Brain microvascular endothelial cell (primary cell): ENCODE results near the gene TBC1D20.
A peak's percentile ranks its signal among the peaks of the same experiment; 100 is the strongest.

ENCODE experiments used
- DNase-seq: peaks from one replicate; pipeline ENCODE4 v3.0.0-alpha.2; 2020
- H3K27ac ChIP-seq: fragments of 250-450 bp; sonication (Bioruptor Pico); 2 replicates; pipeline ENCODE4 v1.5.1; 2020; ENCODE audit warnings: mild to moderate bottlenecking, moderate library complexity
- H3K27me3 ChIP-seq: fragments of 250-450 bp; sonication (Bioruptor Pico); replicated peaks from 2 replicates; pipeline ENCODE4 v1.5.1; 2020; ENCODE audit warnings: mild to moderate bottlenecking
- H3K36me3 ChIP-seq: fragments of 250-450 bp; sonication (Bioruptor Pico); replicated peaks from 2 replicates; pipeline ENCODE4 v1.5.1; 2020; ENCODE audit warnings: mild to moderate bottlenecking
- H3K4me3 ChIP-seq: 2 replicates; pipeline ENCODE4 v1.5.1; 2011; ENCODE audit warnings: low read depth, mild to moderate bottlenecking, control low read depth, low read length, moderate library complexity
- in situ Hi-C: cut with HindIII; loops from 2 replicates; pipeline ENCODE4 v1.10.0; 2017; ENCODE audit warnings: low sequenced_read_pairs, low pct_ligation_motif_present
- TF ChIP-seq, protein P1 (sequence below): IDR thresholded peaks from 2 replicates; pipeline ENCODE4 v1.5.1; 2011; ENCODE audit warnings: low read depth, mild to moderate bottlenecking, moderate library complexity, low read length, control low read depth, inconsistent platforms; ENCODE audit errors: missing control alignments

TBC1D20 gene

DNA sequence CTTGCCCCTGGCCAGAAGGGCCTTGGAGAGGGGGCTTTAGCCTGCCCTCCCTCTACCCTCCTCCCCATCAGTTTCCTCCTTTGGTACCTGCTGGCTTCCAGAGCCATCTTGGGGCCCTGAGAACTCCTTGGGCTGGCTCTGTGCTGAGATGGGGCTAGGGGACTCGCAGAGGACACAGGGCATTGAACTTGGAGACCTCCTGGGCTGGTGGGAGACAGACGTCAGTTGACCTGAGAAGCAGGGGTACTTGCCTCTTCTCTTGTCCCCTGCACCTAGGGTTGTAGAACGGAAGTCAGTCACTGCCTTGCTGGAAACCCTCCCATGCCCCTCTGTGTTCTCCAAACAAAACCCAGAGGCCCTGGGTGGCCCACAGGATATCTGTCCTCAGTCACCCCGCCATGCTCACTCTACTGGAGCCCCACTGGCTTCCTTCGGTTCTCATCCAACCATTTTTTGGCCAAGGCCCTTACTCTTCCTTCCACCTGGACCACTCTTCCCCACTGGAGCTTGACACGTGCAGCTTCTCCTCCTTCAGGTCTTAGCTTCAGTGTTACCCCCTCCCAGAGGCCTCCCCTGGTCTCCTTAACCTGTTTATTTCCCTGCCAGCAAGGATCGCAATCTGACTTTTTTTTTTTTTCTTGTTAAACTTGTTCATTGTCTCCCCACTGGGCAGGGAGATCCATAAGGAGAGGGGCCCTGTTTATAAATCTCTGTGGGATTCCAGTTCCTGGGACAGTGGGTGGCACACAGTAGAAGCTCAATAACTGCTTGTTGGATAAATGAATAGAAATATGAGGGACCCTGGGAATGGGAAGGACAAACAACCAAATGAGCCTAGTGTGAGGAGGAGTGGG, 53.3 kb downstream of the TBC1D20 start:
- peaks cover 11% of the 10 kb centered on the region for H3K36me3 ChIP-seq
- H3K27ac ChIP-seq, result peak overlapping the region; percentile 94
- no peak for DNase-seq
- H3K27me3 ChIP-seq, result no peaks in the 10 kb centered on the region
- TF ChIP-seq, protein P1, sequence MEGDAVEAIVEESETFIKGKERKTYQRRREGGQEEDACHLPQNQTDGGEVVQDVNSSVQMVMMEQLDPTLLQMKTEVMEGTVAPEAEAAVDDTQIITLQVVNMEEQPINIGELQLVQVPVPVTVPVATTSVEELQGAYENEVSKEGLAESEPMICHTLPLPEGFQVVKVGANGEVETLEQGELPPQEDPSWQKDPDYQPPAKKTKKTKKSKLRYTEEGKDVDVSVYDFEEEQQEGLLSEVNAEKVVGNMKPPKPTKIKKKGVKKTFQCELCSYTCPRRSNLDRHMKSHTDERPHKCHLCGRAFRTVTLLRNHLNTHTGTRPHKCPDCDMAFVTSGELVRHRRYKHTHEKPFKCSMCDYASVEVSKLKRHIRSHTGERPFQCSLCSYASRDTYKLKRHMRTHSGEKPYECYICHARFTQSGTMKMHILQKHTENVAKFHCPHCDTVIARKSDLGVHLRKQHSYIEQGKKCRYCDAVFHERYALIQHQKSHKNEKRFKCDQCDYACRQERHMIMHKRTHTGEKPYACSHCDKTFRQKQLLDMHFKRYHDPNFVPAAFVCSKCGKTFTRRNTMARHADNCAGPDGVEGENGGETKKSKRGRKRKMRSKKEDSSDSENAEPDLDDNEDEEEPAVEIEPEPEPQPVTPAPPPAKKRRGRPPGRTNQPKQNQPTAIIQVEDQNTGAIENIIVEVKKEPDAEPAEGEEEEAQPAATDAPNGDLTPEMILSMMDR, result no peak
- in situ Hi-C loops, result no loop called here
- peak overlapping the region; percentile 97 for H3K4me3 ChIP-seq

DNA sequence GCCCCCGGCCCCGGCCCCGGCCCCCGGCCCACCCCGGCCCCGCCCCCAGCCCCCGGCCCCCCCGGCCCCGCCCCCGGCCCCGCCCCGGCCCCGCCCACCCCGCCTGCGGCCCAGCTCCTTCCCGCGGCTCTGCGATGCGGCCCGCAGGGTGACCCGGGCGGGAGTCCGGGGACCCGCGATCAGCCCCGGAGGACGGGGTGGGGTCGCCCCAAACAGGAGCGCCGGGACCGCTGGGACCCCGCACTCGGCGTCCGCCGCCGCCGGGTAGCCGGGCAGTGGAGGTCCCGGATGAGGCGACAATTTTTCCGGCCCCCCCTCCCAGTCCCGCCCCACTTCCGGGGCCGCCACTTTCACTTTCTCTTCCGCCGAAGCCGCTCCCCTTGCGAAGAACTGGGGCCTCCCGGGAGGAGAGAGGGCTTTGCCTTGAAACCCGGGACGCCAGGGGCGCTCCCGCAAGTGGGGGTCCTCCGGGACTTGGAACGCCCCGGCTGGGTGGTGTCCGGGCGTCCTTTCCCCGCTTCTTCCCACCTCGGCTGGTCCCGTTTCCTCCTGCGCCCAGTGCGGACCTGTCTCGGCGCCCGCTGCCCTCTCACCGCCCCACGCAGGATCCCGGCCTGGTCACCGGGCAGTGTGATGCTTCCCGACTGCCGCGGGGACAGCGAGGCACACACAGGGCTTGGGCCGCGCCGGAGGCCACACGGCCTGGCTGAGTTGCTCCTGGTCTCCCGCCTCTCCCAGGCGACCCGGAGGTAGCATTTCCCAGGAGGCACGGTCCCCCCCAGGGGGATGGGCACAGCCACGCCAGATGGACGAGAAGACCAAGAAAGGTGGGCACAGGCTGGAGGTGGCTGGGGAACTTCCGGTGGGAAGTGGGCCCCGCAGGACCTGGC, 54.1 kb downstream of the TBC1D20 start, which contains the start of gene RBCK1:
Gene RBCK1 (plus strand): TSS at position 347 of the 890 bp plus-strand sequence. CDS start 459 bp downstream, at position 806.
- peak; percentile 56 for DNase-seq
- Histone ChIP-seq H3K27me3 (no peaks in the 10 kb centered on the region), H3K36me3 (peaks cover 11% of the 10 kb centered on the region), H3K4me3 (peak within 1 kb of the TSS; percentile 97), H3K27ac (peak within 1 kb of the TSS; percentile 94)
- in situ Hi-C loops, result no loop called here
- TF ChIP-seq, protein P1, result no peak

DNA sequence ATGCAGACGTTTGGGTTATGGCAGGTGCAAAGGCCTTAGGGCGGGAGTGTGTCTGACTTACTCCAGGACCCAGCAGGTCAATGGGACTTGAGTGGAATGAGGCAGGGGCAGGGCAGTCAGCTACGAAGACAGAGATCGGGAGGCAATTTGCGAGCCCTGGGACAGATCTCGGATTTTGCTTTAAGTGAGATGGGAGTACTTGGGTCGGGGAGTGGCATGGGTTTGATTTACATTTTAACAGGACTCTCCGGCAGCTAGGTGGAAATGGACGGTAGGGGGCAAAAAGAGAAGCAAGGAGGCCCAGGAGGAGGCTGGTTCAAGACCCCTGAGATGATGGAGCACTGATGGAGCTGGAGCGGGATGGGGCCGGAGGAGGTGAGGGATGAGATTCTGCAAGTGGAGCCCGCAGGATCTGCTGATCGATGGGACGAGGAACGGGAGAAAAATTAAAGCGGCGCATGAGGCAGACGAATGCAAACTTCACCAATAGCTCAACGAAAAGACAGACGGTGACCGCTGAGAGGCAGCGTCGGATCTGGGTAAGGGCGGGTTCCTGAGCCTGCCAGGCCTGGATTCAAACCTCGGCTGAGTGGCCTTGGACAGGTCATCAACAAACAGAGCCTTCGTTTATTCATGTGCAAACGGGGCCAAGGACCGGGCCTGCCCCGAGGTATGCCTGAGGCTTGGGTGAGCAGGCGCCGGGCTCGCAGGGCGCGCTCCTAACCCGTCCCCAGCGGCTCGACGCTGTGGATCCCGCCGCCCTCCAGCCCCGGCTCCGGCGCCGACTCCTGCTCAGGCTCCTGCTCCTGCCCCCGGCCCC, 55.0 kb downstream of the TBC1D20 start:
- peaks cover 11% of the 10 kb centered on the region for H3K36me3 ChIP-seq
- DNase-seq, result peak; percentile 45
- H3K27ac ChIP-seq, result no peak overlapping the region
- in situ Hi-C loops, result no loop called here
- H3K4me3 ChIP-seq, result peak overlapping the region; percentile 54
- no peaks in the 10 kb centered on the region for H3K27me3 ChIP-seq
- TF ChIP-seq, protein P1, result peak; percentile 48

DNA sequence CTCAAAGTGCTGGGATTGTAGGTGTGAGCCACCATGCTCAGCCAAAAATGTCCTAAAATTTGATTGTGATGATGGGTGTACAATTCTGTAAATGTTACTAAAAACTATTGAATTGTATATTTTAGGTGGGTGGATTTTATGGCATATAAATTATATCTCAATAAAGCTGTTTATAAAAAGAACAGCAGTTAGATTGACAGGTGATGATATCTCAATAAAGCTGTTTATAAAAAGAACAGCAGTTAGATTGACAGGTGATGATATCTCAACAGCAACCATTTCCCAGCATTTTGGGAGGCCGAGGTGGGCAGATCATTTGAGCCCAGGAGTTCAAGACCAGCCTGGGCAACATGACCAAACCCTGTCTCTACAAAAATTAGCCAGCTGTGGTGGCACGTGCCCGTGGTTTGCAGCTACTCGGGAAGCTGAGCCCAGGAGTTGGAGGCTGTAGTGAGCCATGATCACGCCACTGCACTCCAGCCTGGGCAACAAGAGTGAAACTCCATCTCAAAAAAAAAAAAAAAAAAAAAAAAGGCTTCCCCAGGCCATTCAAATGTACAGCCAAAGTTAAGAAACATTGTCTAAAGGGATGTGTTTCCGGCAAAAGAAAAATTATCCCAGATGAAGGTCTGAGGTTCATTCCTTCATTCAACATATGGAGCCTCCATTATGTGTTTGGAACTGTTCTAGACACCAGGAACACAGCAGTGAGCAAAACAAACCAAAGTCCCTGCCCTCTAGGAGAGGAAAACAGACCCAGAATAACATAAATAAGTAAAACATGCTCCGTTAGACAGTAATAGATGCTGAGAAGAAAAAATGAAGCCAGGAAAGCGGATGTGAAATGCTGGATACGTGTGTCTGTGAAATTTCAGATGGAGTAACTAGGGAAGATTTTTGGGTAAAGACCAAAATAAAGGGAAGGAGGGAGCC, 55.9 kb downstream of the TBC1D20 start:
- Histone ChIP-seq H3K4me3 (no peak overlapping the region), H3K27me3 (no peaks in the 10 kb centered on the region), H3K36me3 (peaks cover 11% of the 10 kb centered on the region), H3K27ac (no peak overlapping the region)
- TF ChIP-seq, protein P1, result no peak
- in situ Hi-C loops, result no loop called here
- no peak for DNase-seq
